Stimulated activated CD4-positive, alpha-beta T cell treated with anti-CD3 and anti-CD28 coated beads, Interleukin-4, amount 100 ng/mL, for 1 hour (primary cell): ENCODE measurements around the gene UMODL1.

Experiments
- DNase-seq: peaks from one replicate; pipeline ENCODE4 v3.0.0-alpha.2; 2020

UMODL1 gene

GRCh38 chr21:42117967-42118780, 47.1 kb downstream of the UMODL1 start:
- DNase-seq: no peak

GRCh38 chr21:42118901-42119300, 47.8 kb downstream of the UMODL1 start:
- DNase-seq: no peak

DNA sequence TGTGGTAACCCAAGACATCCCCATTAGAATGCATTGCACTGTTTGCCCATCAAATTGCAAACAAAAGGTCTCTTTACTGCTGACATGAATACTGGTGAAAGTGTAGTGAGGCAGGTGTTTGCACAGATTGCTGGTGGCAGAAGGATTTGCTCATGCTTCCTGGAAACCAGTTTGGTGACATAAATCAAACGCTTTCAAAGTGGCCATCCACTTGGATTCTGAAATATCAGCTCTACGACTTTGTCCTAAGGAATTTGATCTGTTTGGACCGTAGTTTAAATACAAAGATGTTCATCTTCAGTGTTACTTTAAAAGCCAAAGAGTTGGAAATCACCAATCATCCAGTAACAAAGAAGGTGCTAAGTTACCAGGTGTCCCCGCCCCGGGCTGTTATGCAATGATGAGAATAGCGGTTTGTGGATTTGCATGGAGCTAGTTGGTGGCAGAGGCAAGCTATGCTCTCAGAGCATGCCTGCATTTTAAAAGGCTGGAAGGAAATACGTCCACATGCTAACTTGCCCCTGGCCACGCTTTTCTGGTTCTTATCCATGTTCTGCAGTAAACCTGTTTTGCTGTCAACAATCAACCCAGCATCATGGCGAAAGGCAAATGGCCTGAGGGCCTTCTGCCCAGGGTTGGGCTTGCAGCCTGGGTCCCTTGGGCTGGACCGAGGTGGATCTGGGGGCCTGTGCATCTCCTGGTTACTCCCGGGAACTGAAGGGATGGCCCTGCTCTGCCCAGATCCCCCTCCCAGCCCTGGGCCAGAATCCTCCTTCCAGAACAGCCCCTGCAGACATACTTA, 49.2 kb downstream of the UMODL1 start:
- DNase-seq: no peak

DNA sequence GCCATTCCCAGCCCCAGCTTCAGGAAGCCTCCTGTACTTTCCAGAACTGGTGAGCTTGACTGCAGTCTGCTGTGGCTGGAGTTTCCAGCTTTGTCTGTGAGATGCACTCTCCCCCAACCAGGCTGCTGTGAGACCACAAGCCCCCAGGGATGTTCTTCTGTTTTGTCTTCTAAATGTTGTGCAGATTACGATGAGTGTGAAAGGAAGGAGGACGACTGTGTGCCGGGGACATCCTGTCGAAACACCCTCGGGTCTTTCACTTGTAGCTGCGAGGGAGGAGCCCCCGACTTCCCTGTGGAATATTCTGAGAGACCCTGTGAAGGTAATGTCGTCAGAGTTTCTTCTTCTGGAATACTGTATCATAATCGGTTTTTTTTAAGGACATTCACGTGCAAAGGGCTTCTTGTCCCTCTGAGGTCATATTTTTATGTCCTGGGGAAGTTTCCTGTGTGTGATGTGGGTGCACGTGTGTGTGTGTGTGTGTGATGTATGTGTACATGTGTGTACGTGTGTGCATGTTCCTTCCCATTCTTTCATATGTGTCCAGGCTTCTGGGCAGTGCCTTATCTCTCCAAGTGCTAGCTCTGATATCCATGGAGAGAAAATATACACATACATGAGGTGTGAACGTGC, 49.9 kb downstream of the UMODL1 start:
- no peak for DNase-seq

DNA sequence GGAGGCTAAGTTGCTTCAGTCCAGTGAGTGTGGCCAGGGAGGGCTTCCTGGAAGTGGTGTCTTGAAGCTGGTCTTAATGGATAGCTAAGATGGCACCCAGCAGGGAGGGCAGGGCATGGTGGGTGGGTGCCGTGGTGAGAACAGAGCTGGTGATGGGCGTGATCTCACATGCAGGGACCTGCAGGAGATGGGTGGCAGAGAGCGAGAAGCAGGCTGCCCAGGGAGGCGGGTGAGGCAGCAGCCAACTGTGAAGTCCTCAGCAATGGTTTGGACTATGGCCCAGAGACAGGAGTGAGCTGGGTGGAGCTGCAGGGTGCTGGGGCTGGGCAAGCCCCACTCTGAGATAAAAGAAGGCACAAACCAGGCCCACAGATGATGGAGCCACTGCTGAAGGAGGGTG, 50.7 kb downstream of the UMODL1 start:
- DNase-seq: no peak

DNA sequence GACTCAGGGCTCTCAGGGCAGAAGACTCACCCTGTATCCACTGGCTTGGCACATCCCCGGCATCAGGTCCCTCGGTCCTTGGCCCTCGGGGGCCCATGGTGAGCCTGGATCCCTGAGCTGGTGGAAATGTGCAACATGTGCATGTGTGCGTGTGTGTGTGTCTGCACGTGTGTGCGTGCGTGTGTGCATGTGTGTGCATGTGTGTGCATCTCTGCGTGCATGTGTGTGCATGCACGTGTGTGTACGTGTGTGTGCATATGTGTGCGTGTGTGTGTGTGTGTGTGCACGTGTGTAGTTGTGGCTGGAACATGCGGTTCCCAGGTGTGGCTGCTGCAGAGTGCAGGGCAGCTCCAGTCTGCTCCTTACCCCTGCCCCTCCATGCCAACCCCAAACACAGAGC, 51.3 kb downstream of the UMODL1 start:
- DNase-seq: no peak

DNA sequence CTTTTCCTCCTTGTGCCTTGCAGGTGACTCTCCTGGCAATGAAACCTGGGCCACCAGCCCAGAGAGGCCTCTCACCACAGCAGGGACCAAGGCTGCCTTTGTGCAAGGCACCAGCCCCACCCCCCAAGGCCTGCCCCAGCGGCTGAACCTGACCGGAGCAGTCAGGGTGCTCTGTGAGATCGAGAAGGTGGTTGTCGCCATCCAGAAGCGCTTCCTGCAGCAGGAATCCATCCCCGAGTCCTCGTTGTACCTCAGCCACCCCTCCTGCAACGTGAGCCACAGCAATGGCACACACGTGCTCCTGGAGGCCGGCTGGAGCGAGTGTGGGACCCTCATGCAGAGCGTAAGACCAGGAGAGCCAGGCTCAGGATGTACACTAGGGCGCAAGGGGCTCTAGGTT, 51.7 kb downstream of the UMODL1 start:
- no peak for DNase-seq

DNA sequence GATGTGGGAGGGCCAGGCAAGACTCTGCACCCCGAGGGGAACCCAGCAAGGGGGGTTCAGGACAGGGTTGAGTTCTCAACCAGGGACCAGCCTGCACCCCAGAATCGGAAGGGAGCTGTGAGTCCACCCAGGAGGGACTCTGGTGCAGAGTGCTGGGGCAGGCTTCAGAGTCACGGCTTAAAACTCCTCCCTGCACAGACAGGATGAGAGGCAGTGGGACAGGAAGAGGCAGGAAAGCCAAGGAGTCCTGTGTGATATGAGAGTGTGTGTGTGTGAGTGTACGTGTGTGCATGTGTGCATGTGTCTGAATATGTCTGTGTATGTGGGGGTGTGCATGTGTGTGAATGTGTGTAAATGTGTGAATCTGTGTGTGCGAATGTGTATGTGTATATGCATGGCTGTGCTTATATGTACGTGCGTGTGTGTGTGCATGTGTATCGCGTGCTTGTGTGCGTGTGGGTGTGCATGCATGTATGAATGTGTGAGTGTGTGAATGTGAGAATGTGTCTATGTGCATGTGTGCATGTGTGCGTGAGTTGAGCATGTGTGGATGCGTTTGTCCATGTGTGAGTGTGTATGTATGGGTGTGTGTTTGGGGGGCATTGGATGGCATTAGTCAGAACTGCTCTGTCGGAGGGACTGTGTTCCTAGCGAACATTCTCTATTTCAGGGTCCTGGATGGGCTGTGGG, 52.2 kb downstream of the UMODL1 start:
- DNase-seq: no peak

DNA sequence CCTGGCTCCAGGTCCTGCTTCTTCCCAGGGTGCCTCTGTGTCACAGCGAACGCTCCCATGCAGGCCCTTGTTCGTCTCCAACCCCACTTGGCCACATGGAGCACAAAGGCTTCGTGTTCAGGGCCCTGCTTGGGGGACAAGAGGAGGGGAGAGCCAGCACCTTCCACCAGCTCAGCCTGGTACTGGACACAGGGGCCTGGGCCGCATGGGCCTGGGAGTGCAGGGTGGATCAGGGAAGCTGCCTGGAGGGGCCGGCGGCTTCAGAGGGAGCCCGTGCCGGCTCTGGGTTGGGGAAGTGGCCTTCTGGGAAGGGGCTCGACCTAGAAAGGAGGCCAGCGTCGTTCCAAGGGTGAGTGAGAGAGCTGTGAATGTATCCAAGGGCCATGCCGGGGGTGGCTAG, 53.0 kb downstream of the UMODL1 start:
- DNase-seq: no peak

DNA sequence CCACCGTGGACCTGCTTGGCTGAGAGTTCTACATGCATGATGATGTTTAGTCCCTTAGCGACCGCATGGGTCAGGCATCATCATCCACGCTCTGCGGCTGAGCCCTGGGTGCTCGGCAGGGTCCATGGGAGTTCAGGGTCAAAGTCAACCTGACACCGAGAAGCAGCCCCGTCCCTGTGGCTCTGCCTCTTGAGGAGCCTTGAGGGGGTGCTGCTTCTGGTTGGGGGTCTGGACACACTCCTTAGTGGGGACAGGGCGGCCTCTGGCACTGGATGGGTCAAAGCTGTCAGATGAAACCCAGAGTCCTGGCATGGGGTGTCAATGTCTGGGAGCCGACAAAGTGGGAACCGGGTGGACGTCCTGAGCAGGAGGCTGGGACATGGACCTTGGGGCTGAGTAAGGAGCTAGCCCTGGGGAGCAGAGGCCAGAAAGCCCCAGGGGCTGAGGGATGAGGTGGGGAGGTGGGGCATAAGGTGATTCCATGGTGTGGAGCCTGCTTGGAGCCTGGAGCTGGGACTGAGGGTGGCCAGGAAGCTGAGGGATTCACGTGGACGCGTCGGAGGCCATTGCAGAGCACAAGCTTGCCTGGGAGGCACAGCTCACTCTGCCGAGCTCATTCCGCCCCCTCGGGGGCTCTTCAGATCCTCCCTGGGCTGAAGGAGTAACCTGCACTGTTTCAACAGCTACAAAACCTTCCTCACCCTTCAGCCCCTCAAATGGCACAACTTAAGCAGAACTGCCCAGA, 53.9 kb downstream of the UMODL1 start:
- no peak for DNase-seq

DNA sequence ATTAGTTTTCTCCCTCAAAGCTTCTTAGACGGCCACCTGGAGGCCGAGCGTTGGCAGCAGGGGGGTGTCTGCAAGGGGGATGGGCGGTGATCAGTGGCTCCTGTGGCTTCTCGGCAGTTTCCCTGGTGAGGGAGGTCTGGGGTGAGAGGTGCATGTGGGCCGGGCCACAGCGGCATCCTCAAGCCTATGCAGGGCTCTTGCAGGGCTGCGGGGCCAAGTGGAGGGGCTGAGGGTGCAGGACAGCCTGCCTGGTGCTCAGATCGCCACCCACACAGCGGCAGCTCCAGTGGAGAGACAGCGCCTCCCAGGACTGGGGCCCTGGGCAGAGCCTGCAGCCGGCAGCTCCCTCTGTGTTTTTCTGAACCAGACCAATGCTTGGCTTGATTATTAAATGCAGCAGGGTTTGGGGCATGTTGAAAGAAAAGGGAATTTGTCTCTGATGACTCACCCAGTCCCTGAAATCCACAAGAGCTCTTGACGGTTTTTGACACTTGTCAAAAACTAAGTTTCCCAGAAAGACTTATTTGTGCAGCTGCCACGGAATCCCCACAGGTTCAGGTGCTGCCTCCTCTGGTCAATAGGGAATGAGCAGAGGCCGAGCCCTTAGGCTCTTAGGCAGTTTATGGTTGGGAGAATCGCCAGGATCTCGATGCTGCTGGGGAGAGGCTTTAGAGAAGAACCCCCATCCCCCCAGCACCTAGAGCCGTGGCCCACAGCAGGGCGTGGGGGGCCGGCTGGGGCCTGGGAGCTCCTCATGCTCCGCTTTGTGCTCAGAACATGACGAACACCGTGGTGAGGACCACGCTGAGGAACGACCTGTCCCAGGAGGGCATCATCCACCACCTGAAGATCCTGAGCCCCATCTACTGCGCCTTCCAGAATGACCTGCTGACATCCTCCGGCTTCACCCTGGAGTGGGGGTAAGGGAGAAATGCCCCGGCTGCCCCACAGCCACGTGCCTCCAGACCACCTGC, 54.7 kb downstream of the UMODL1 start:
- no peak for DNase-seq

GRCh38 chr21:42127164-42128150, 56.3 kb downstream of the UMODL1 start:
- DNase-seq: no peak

GRCh38 chr21:42129300-42130266, 58.5 kb downstream of the UMODL1 start:
- DNase-seq: no peak

DNA sequence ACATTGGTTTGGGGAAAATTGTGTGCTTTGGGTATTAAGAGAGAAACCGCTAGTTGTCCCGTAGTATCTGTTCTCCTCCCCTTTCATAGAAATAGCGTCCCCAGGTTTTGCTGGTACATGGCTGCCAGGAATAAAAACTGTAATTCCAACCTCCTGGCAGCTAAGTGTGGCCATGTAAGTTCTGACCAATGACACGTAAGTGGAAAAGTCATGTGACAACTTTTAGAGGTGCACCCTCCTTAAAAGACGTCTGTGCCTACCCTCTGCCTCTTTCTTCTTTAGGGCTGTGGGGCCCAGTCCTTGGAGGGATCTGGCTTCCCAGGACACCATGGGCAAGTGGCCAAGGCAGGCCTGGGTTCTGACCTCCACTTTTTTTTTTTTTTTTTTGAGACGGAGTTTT, 59.3 kb downstream of the UMODL1 start:
- no peak for DNase-seq

- DNase-seq: no peak
These were observed 61.1 kb downstream of the UMODL1 start for GRCh38 chr21:42132183-42132582.

DNA sequence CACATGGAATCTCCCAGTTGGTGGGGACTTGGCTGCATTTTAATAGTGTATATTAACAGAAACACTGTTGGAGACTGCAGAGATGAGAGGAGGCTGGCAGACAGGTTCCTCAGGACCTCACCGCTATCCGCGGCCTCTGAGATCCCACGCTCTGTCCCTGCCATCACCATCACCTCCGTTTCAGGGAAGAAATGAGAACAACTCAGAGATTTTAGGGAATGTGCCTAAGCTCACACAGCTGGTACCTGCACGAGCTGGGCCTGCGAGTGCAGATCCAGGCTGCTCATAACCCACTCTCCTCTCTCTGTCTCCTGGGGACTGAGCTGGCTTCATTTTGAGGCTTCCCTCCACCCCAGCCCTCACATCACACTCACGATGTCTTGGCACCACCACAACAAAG, 62.0 kb downstream of the UMODL1 start:
- no peak for DNase-seq

DNA sequence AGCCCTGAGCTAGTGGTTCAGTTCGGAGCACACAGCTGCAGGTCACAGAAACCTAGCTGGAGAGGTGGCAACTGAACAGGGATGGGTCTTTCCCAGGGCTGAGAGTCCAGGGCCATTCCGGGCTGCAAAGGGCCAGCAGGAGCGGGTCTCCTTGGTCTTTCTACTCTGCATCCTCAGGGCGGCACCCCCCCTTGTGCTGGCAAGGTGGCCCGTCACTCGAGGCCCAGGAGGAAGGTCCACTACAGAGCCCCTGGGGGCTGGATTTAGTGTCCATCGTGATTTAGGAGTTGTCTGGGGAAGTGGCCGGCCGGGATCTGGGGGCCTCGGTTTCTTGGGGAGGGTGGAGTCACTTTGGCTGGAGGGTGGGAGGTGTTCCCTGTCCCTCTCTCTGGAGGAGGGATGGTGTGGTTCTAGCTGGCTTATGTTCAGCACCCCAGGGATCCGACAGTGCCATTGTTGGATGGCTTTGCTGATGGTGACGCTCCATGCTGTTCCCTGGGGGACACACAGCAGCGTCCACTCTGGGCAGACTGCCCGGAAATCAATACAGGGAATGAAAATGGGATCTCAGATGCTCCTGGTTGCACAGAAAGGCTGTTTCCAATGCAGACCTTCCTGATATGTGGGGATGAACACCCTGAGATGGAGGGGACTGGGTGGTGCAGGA, 64.4 kb downstream of the UMODL1 start:
- DNase-seq: no peak
